HEK293 (cell line): ENCODE measurements around the gene SLC7A1.

Experiments
- CTCF ChIP-seq: fragments of 450-650 bp; formaldehyde crosslinking; IDR thresholded peaks from 2 replicates; pipeline ENCODE4 v1.5.1; 2016; ENCODE audit warnings: missing biosample characterization, missing genetic modification characterization
- GLIS1 ChIP-seq: fragments of 450-650 bp; formaldehyde crosslinking; IDR thresholded peaks from 2 replicates; pipeline ENCODE4 v1.5.1; 2016; ENCODE audit warnings: missing biosample characterization, missing genetic modification characterization
- ZBTB7A ChIP-seq: fragments of 450-650 bp; formaldehyde crosslinking; IDR thresholded peaks from 2 replicates; pipeline ENCODE4 v1.5.1; 2016; ENCODE audit warnings: low read depth, missing biosample characterization, missing genetic modification characterization
- ZNF211 ChIP-seq: fragments of 450-650 bp; formaldehyde crosslinking; IDR thresholded peaks from 2 replicates; pipeline ENCODE4 v1.5.1; 2016; ENCODE audit warnings: low read depth, missing biosample characterization, missing genetic modification characterization

GRCh38 chr13:29564818-29565217 lies 30.7 kb downstream of the SLC7A1 start:
- TF ChIP-seq CTCF (no peak), ZNF211 (tag by site-specific recombination) (no peak), GLIS1 (tag by site-specific recombination) (no peak), ZBTB7A (no peak)
